GM21515 (cell line): ENCODE data around the gene EPHA2.
"Not testable (repeated sequence)": the region's sequence is repeated elsewhere in the genome, so short reads cannot be mapped to it uniquely, and the experiment has no call there.

Experiments
- ATAC-seq: cut with Tn5 transposase; IDR thresholded peaks from one replicate; pipeline ENCODE4 v1.9.1; 2021; ENCODE audit not compliant: unreplicated experiment

The EPHA2 gene

DNA sequence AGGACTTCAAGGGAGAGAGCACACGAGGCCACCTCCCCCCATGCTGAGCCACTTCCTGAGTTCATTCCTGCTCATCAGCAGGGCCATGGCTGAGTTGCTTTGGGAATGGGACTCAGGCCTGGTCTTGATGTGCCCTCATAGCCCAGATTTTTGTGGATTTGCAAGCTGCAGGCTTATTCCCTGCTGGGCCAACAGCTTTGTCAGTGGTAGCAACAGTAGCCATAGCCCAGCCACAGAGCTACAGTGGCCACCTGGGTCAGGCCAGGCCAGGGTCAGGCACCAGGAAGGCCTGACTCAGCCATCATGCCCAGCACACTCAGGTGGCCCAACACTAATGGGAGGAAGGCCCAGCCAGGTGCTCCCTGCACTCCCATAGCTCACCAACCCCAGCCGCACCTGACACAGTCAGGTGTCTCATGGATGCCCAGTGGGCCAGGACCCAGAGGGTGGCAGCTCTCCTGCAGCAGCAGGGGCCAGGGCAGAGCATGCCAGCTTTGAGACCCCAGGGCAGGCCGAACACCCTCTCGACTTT, 33.5 kb downstream of the EPHA2 start:
- ATAC-seq = no peak

DNA sequence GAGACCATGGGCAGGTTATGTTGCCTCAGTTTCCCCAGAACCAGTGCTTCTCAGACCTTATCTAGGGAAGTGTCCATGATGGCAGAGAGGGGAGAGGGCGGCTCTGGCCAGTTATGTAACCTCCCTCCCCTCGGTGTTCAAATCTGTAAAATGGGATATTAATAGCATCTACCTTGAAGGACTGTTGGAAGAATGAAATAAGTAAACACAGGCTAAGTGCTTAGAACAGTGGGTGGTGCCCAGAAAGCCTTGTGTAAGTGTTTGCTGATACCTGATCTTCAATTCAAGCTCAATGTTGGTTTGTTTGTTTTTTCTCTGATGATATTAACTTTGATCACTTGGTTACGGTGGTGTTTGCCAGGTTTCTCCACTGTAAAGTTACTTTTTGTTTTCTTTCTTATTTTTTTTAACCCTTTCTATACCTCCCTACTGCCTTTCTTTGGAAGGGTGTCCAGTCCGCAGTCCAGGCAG, 34.9 kb downstream of the EPHA2 start:
- no peak for ATAC-seq

DNA sequence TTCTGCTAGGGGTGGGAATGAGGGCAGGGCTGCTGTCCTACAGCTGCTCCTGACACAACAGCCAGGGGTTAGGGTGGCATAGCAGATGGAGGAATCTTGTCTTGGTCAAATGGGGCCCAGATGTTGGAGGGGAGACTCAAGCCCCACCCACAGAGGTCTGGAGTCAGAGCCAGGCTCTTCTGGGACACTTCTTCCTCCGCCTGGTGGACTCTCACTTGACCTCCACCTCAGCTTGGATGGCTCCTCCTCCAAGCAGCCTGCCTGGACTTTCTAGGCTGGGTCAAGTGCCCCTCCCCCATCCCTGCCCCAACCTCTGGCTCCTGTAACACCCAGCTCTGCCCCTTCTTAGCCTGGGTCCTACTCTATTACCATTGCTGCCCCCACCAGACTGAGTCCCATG, 35.5 kb downstream of the EPHA2 start:
- ATAC-seq = no peak

DNA sequence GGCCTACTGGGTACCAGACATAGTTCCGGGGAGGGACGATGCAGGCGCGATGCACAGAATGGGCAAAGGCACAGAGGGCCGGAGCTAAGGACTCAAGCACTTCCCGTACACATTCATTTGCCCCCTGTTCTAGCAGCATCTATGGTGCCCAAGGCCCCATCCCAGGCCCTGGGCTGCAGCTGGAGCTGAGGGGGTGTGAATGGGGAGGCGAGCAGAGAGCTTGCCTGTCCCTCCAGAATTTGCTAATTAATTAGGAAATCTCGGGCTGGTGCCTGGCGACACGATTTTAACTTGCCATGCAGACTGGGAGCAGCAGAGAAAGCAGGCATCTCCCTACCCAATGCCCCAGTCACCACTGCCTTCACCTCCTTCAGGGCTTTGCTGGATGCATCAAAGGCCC, 35.9 kb downstream of the EPHA2 start:
- no peak for ATAC-seq

DNA sequence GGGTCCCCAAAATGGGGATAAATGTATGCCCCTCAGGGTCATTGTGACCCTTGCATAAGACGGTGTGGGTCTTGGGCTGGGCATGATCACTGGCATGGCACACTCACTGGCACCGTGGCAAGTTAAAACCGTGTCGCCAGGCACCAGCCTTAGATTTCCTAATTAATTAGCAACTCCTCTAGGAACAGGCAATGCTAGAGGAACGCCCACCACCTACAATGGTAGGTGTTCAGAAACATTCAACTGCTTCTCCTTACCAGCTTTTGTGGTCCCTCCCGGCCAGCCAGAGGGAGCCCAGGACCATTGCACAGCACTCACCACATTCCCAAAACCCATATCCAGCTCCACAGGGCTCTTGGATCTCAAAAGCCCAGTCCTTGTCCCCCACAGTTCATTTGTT, 36.4 kb downstream of the EPHA2 start:
- no peak for ATAC-seq

DNA sequence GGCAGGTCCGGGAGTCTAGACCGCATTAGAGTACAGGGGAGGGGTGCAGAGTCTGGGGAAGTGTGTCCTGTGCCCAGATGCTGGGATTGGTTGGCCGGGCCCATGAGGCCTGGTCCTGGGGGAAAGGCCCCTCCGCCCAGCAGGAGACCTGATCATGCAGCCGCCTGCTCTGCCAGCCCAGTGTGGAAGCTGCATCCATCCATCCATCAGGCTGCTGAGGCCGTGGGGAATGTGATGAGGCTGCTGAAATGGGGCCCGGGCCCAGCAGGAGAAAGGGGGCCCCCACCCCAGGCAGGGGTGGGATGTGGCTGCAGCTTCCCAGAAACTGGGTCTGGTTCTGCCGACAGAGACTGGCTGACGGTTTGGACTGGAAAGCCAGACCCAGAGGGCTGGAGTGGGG, 37.2 kb downstream of the EPHA2 start:
- ATAC-seq = no peak

DNA sequence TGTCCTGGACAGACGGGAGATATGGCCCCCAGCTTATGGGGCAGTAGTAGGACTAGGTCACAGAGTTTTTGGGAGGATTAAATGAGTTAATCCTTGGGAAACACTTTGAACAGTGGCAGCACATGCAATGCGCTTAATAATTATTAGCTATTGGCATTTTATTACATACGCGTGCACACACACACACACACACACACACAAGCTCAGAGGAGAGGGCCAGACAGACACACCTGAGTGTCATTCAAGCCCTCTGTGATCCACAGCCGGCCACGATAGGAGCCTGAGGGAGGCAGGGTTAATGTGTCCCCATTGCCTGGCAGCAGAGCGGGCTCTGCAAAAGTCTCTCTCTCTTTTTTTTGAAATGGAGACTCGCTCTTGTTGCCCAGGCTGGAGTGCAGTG, 37.9 kb downstream of the EPHA2 start:
- ATAC-seq = no peak

DNA sequence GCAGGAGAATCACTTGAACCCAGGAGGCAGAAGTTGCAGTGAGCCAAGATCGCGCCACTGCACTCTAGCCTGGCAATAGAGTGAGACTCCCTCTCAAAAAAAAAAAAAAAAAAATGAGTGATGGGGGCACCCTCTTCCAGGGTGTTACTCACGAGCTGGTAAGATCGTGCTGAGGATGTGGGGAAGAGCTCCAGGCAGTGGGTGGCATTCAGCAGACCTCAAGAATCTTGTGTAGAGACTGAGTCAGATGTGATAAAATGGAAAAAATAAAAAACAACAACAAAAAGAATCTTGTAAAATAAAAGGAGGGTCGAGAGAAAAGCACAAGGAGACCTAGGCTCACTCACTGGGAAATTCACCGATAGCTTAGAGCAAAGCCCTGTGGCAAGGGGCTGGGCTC, 38.5 kb downstream of the EPHA2 start:
- no peak for ATAC-seq

DNA sequence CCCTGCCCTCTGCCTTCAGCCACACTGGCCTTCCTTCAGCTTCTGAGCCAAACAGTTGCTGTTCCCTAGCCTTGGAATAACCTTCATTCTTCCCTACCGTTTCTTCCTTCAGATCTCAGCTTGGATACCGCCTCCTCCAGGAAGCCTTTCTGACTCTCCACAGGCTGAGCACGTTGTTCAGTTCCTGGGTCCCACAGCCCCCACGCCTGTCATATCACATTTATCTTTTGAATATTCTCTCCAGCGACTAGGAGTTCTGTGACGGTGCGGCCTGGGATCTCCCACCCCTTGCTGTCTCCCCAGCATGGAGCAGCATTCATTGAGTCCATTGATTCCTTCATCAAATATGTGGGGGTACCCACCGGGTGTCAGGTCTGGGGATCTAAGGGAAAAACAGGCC, 39.2 kb downstream of the EPHA2 start:
- no peak for ATAC-seq

DNA sequence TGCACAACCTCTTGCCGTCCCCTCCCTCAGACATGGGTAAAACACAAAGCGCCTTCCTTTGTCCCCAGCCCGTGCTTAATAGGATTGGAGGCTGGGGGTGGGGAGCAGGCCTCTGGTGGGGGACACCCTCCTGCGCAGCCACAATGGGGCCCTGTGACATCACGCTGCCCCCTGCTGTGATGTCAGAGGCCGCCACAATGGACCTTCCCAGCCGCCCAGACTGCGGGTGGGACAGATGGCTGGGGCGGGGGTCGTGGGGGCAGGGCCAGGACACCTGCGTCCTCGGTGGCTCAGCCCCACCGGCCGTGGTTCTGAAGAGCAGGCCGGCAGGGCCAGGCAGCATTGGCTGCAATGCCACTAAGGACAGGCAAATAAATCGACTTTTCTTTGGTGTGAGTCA, 39.9 kb downstream of the EPHA2 start:
- ATAC-seq = no peak

DNA sequence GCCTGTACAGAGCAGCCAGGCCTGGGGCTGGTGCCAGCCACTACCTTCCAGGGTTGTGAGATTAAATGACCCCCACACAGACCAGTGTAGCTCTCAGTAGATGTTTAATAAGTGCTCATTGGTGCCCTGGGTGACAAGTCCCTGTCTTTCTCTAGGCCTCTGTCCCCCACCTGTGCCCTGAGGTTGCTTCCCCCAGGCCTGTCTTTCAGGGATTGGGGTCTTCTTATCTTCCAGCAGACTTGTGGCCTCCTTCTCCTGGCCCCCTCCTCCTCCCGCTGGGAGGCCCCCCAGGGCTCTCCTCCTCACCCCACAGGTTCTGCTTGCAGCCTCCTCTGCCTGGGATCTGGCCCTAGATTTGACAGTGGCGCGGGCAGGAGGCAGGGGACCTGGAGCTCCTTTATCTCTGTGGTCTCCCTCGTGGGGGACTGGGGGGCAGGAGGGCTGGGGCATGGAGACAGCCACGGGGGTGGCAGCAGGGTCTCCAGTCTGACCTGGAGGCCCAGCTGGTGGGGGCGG, 40.3 kb downstream of the EPHA2 start:
- ATAC-seq = no peak

DNA sequence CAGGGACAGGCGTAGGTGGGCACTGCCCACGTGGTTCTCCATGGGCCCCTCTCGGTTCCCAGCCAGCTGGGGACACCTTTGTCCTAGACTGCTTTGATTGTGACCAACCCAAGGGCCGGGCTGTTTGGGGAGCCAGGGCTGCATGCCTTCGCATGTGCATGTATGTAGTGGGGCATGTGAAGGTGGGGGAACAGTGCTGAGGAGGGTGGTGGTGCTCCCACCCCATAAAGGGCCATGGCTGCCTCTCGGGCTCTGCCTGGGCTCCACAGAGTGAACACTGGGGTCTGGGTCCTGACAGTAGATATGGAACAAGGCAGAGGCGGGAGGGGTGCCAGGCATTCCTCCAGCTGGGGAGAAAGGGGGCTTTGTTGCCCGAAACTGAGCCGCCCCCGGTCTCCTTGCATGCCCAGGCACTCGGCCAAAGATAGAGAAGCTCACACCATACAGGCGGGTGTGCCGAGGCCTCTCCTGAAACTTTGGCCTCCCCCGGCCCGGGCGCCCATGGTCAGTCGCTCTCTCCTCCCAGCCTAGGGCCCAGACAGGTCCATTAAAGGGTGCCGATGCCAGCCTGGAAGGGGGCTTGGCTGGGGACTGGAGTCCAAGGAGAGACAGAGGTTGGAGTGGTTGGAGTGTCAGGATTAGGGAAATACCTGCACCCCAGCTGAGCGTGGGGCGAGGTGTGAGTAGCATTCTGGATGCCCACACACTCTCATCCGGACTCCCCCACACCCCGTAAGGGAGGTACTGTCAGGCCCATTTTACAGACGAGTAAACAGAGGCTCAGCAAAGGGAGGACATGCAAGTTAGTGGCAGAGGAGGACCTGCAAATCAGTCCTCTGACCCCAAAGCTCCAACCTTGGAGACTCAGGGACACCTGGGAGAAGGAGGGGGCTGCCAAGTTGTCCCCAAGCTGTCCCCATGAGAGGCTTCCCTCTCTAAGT, 41.1 kb downstream of the EPHA2 start:
- ATAC-seq = no peak

DNA sequence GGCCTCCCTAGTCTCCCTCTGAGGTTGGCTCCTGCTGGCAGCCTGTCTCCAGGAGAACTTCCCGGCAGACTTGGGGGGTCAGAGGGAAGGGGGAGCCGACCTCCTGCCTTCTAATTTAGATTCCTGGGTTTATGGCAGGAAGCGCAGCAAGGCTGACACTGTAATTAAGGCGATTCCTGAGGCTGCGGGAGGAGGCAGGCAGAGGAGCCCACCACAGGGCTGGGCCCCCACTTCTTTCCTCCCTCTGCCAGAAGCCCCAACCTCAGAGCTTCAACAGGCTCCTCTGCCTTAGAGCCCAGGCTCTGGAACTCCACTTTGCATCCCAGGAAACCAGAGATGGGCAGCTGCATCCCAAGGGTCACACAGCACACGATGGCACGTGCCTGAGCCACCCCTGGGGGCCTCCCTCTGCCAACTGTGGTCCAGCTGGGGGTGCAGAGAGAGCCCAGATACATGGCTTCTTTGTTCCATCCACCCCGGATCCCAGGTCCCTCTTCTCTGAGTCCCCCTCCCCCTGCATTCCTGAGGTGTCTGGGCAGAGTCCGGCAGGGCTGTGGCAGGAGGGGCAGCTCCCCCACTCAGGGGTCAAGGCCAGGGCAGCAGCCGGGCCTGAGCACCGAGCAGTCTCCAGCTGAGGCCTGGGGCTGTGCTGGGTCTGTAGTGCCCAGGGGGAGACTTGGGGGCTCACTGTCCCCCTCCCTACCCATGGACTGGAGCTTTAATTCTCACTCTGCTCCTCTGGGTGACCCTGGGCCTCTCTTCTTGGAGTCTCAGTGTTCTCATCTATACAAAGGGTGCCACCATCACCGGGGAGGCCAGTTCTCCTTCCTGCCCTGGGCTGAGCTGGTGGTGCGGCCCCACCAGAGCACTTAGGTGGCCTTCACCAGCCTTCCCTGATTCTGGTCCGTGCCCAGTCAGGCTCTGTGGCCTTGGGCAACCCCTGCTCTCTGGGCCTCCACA, 43.0 kb downstream of the EPHA2 start:
- no peak for ATAC-seq

DNA sequence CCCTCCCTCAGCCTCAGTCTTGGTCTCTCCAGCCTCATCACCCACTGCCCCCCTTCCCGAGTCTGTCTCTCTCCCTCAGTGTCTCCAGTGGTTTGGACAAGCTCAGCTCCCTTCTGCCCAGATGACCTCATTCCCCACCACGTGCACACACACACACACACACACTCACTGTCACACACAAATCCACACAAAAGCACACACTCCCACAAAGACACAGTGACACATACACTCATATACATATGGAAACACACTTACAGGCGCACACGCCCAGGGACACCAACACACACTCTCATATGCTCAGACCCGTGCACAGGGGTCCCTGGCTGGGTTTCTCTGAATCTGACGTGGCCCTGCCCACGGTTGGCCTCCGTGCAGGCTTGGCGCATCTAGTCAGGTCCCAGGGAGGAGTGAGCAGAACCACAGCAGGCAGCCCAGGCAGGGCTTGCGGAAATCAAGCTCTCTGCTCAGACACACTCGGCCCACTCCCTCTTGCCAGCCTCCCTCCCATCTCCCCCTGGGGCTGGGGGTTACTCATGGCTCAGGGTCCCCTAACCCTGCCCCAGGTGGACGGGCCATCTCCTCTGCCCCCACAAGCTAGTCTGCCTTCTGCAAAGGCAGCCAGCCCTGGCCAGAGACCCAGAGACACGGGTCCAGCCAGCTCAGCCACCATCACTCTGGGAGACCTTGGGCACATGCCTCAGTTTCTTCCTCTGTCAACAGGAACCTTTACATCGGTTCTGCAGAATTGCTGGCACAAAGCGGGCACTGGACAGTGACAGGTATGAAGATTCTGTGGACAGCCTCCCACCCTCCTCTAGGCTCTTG, 43.9 kb downstream of the EPHA2 start:
- no peak for ATAC-seq

DNA sequence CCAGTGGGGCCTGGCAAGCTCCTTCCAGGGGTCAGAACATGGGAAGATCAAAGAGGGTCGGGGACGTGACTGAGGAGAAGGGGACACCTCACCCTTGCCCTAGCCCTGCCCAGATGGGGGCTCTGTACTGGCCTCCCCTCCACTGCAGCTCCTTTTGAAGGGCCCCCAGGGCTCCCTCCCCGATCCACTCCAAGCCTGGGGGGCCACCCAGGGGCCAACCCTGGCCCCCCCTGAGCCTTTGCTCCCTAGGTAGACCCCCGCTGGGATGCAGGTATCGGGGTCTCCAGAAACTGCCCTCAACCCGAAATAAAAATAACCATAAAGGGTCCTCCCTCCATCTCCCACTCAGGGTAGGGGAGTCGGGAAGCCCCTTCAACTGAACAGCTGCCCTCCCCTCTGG, 45.0 kb downstream of the EPHA2 start:
- no peak for ATAC-seq

DNA sequence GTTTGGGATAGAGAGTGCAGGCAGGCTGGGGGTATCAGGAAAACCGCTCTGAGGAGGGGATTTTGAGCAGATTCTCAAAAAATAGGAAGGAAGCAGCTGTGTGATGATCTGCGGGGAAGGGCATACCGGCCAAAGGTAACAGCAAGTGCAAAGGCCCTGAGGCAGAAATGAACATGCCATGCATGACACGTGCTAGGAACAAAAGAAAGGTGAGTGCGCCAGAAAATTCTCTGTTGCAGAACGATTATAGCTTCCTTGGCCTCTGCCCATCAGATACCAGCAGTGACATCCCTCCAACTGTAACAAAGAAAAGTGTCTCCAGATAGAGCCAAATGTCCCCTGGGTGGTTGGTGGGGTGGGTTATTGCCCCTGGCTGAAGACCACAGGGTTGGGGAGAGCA, 45.4 kb downstream of the EPHA2 start:
- no peak for ATAC-seq

DNA sequence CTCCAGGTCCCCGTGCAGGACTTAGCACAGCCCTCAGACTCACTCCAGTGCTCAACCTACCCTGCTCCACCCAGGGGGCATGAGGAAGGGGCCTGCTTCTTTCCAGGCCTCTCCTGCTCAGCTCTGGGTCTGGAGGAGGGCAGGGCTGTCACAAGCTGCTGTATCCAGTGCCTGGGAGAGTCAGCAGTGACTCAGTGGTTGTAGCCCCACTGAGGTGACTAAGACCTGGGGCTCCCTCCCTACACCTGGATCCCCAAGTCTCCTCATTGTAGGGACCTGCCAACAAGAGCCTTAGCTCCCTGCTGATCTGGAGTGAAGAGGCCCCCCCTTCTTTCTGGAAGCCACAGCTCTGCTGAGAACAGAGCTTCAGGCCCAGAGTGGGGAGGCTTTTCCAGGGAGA, 46.3 kb downstream of the EPHA2 start:
- ATAC-seq = no peak

DNA sequence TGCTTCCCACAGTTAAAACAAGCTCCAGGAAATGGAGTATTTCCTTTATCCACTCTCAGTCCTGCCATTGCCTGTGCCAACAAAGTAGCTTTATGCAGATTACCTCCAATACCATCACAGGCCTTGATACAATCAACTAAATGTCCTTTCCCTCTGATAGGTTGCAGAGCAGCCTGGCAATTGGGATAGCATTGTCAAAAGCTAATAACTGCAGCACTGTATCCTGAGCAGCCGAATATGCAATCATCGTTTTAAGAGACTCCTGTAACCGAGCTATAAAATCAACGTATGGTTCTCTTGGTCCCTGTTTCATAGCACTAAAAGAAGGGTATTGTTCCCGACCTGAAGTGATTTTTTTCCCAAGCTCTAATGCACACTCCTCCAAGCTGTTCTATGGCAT, 48.8 kb downstream of the EPHA2 start:
- not testable (repeated sequence) for ATAC-seq

DNA sequence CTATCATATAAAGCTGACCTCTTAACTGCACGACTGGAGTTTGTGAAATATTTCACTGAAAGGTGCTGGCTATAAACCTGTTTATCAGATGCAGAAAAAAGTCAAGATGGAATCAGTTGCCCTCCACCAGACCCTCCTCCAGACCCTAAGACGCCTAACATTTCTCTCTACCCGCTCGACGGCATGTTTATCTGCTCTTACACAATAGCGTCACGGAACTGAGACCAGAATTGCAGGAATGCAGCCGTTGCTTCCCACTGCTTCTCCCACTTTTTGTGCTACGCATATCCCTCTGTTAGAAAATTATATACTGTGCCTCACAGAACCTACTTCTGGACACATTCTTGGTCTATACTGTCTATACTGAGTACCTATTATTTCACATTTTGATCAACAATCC, 54.2 kb downstream of the EPHA2 start:
- no peak for ATAC-seq

DNA sequence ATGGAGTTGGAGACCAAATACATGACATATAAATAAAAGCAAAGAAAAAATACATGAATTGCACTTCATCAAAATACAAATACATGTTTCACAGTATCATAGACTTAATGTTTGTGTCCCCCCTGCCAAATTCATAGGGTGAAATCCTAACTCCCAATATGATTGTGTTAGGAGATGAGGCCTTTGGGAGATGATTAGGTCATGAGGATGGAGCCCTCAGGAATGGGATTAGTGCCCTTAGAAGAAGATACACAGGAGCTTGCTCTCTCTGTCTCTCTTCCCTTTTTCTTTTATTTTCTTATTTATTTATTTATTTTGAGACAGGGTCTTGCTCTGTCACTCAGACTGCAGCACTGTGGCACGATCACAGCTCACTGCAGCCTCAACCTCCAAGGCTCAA, 56.5 kb downstream of the EPHA2 start:
- no peak for ATAC-seq
